Measurements from ENCODE around the gene GOLGA6L22. TPM values are rescaled to one million over a fixed set of nuclear protein-coding genes. Genes with fewer than 3 reads are reported as not detected.
"Not testable (repeated sequence)": the region's sequence is repeated elsewhere in the genome, so short reads cannot be mapped to it uniquely, and the experiment has no call there.

Gene GOLGA6L22
- total and polyA plus RNA-seq, 2 donors (not counting 3 experiments of a cell fraction or from before 2014, with no cell fraction given) = not detected

- DNase-seq (ENCODE audit: low read depth, low spot score); H3K9ac ChIP-seq (replicated peaks; ENCODE audit: extremely low read depth, insufficient read depth, low read length); CTCF ChIA-PET; H3K27me3 ChIP-seq (ENCODE audit: control insufficient read depth in 2 of 2, insufficient read depth in 2 of 2, low read length in 2 of 2); H3K9me1 ChIP-seq (replicated peaks; ENCODE audit: control insufficient read depth, extremely low read depth, insufficient read depth, low read length); intact Hi-C loops (cut with micrococcal nuclease); H3K79me2 ChIP-seq (ENCODE audit: control insufficient read depth, insufficient read depth, low read length); H2AFZ ChIP-seq (ENCODE audit: low read depth, low read length); H4K20me1 ChIP-seq (replicated peaks; ENCODE audit: control insufficient read depth, extremely low read depth, insufficient read depth, low read length); BruUV-seq (replicated peaks); H3K4me3 ChIP-seq (replicated peaks in 1 of 3; ENCODE audit: insufficient read depth in 1 of 3, low read depth in 1 of 3, low read length in 3 of 3); POLR2A ChIA-PET; H3K27ac ChIP-seq (ENCODE audit: insufficient read depth, low read depth, low read length); H3K4me2 ChIP-seq (ENCODE audit: insufficient read depth, low read length); H3K9me3 ChIP-seq (replicated peaks; ENCODE audit: control insufficient read depth, insufficient read depth, low read length); FAIRE-seq; H3K4me1 ChIP-seq (ENCODE audit: control insufficient read depth, extremely low read depth, insufficient read depth, low read length); H3K36me3 ChIP-seq (ENCODE audit: control insufficient read depth in 2 of 2, extremely low read depth in 1 of 2, insufficient read depth in 2 of 2, low read length in 2 of 2); dilution Hi-C loops (cut with MboI; ENCODE audit: extremely low pct_ligation_motif_present, low sequenced_read_pairs): not testable (repeated sequence)
Measured at GRCh38 chr15:22418212-22418611, 40.5 kb upstream of the GOLGA6L22 start.

- FAIRE-seq; H3K4me2 ChIP-seq (ENCODE audit: insufficient read depth, low read length); H3K9me1 ChIP-seq (replicated peaks; ENCODE audit: control insufficient read depth, extremely low read depth, insufficient read depth, low read length); intact Hi-C loops (cut with micrococcal nuclease); CTCF ChIA-PET; H2AFZ ChIP-seq (ENCODE audit: low read depth, low read length); H3K4me3 ChIP-seq (replicated peaks in 1 of 3; ENCODE audit: insufficient read depth in 1 of 3, low read depth in 1 of 3, low read length in 3 of 3); DNase-seq (ENCODE audit: low read depth, low spot score); H3K9me3 ChIP-seq (replicated peaks; ENCODE audit: control insufficient read depth, insufficient read depth, low read length); H3K27ac ChIP-seq (ENCODE audit: insufficient read depth, low read depth, low read length); H3K9ac ChIP-seq (replicated peaks; ENCODE audit: extremely low read depth, insufficient read depth, low read length); dilution Hi-C loops (cut with MboI; ENCODE audit: extremely low pct_ligation_motif_present, low sequenced_read_pairs); BruUV-seq (replicated peaks); H3K79me2 ChIP-seq (ENCODE audit: control insufficient read depth, insufficient read depth, low read length); H4K20me1 ChIP-seq (replicated peaks; ENCODE audit: control insufficient read depth, extremely low read depth, insufficient read depth, low read length); H3K27me3 ChIP-seq (ENCODE audit: control insufficient read depth in 2 of 2, insufficient read depth in 2 of 2, low read length in 2 of 2); H3K36me3 ChIP-seq (ENCODE audit: control insufficient read depth in 2 of 2, extremely low read depth in 1 of 2, insufficient read depth in 2 of 2, low read length in 2 of 2); H3K4me1 ChIP-seq (ENCODE audit: control insufficient read depth, extremely low read depth, insufficient read depth, low read length); POLR2A ChIA-PET: not testable (repeated sequence)
Measured at GRCh38 chr15:22418666-22419065, 40.0 kb upstream of the GOLGA6L22 start.

GRCh38 chr15:22420340-22420739, 38.4 kb upstream of the GOLGA6L22 start:
- H3K9ac ChIP-seq (replicated peaks; ENCODE audit: extremely low read depth, insufficient read depth, low read length); H3K9me1 ChIP-seq (replicated peaks; ENCODE audit: control insufficient read depth, extremely low read depth, insufficient read depth, low read length); H2AFZ ChIP-seq (ENCODE audit: low read depth, low read length); H4K20me1 ChIP-seq (replicated peaks; ENCODE audit: control insufficient read depth, extremely low read depth, insufficient read depth, low read length); FAIRE-seq; dilution Hi-C loops (cut with MboI; ENCODE audit: extremely low pct_ligation_motif_present, low sequenced_read_pairs); CTCF ChIA-PET; H3K27ac ChIP-seq (ENCODE audit: insufficient read depth, low read depth, low read length); BruUV-seq (replicated peaks); H3K4me1 ChIP-seq (ENCODE audit: control insufficient read depth, extremely low read depth, insufficient read depth, low read length); H3K27me3 ChIP-seq (ENCODE audit: control insufficient read depth in 2 of 2, insufficient read depth in 2 of 2, low read length in 2 of 2); intact Hi-C loops (cut with micrococcal nuclease); H3K36me3 ChIP-seq (ENCODE audit: control insufficient read depth in 2 of 2, extremely low read depth in 1 of 2, insufficient read depth in 2 of 2, low read length in 2 of 2); POLR2A ChIA-PET; H3K79me2 ChIP-seq (ENCODE audit: control insufficient read depth, insufficient read depth, low read length); H3K4me2 ChIP-seq (ENCODE audit: insufficient read depth, low read length); H3K4me3 ChIP-seq (replicated peaks in 1 of 3; ENCODE audit: insufficient read depth in 1 of 3, low read depth in 1 of 3, low read length in 3 of 3); DNase-seq (ENCODE audit: low read depth, low spot score); H3K9me3 ChIP-seq (replicated peaks; ENCODE audit: control insufficient read depth, insufficient read depth, low read length): not testable (repeated sequence)

DNA sequence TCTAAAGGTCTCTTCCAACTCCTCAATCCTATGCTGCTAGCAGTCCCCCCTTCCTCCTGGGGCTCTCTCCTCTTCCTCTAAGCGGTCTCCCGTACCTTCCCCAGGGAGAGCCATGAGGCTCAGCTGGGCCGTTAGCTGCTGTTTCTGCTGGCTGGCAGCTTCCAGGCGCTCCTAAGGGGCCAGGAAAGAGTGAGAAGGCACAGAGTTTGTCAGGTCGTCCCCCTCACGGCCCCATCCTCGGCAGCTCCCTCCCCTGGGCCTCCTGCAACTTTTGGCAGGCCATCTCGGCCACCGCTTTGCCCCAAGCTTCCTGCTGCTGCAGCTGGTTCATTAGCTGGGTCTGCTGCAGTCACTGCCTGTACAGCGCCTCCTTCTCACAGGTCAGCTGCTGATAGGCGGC, 29.3 kb upstream of the GOLGA6L22 start:
- H3K4me3 ChIP-seq (replicated peaks in 1 of 3; ENCODE audit: insufficient read depth in 1 of 3, low read depth in 1 of 3, low read length in 3 of 3); H3K27me3 ChIP-seq (ENCODE audit: control insufficient read depth in 2 of 2, insufficient read depth in 2 of 2, low read length in 2 of 2); CTCF ChIA-PET; H3K4me2 ChIP-seq (ENCODE audit: insufficient read depth, low read length); H3K79me2 ChIP-seq (ENCODE audit: control insufficient read depth, insufficient read depth, low read length); H4K20me1 ChIP-seq (replicated peaks; ENCODE audit: control insufficient read depth, extremely low read depth, insufficient read depth, low read length); H3K9me1 ChIP-seq (replicated peaks; ENCODE audit: control insufficient read depth, extremely low read depth, insufficient read depth, low read length); DNase-seq (ENCODE audit: low read depth, low spot score); FAIRE-seq; H3K36me3 ChIP-seq (ENCODE audit: control insufficient read depth in 2 of 2, extremely low read depth in 1 of 2, insufficient read depth in 2 of 2, low read length in 2 of 2); POLR2A ChIA-PET; H3K9me3 ChIP-seq (replicated peaks; ENCODE audit: control insufficient read depth, insufficient read depth, low read length); H2AFZ ChIP-seq (ENCODE audit: low read depth, low read length); H3K4me1 ChIP-seq (ENCODE audit: control insufficient read depth, extremely low read depth, insufficient read depth, low read length); dilution Hi-C loops (cut with MboI; ENCODE audit: extremely low pct_ligation_motif_present, low sequenced_read_pairs); H3K9ac ChIP-seq (replicated peaks; ENCODE audit: extremely low read depth, insufficient read depth, low read length); intact Hi-C loops (cut with micrococcal nuclease); BruUV-seq (replicated peaks); H3K27ac ChIP-seq (ENCODE audit: insufficient read depth, low read depth, low read length): not testable (repeated sequence)
